OCI-LY7 (cell line): ENCODE data around the gene HK2. TPM values are rescaled to one million over a fixed set of nuclear protein-coding genes. Genes with fewer than 3 reads are reported as not detected.

Experiments used
- BruUV-seq: library from RNA; stranded (reverse); fragments of 400-500 nt; replicated peaks from 2 replicates; lab custom pipeline; 2021; lab: Mats Ljungman, UMichigan
- CTCF ChIA-PET: fragments of 300-600 bp; sonication (Branson Sonifier 250); formaldehyde crosslinking; loops from one replicate; lab custom pipeline; 2022; ENCODE audit warnings: antibody characterized with exemption; ENCODE audit not compliant: unreplicated experiment; lab: Charles Lee
- POLR2A ChIA-PET: fragments of 300-600 bp; sonication (Branson Sonifier 250); formaldehyde crosslinking; loops from one replicate; lab custom pipeline; 2022; ENCODE audit warnings: antibody characterized with exemption; lab: Charles Lee
- DNase-seq: peaks from one replicate; pipeline ENCODE4 v3.0.0-alpha.2; 2015; ENCODE audit warnings: low spot score
- H2AFZ ChIP-seq: fragments of 200-600 bp; sonication (generic), shearing (Covaris generic); 2 replicates; pipeline ENCODE4 v1.6.1; 2014; ENCODE audit warnings: mild to moderate bottlenecking, antibody characterized with exemption, low read length, moderate library complexity
- H3K27ac ChIP-seq: fragments of 200-600 bp; sonication (generic); 2 replicates; pipeline ENCODE4 v1.5.1; 2014; ENCODE audit warnings: mixed run types, low read depth, mild to moderate bottlenecking, moderate library complexity, low read length, inconsistent platforms; ENCODE audit not compliant: poor library complexity, severe bottlenecking
- H3K36me3 ChIP-seq: fragments of 200-600 bp; sonication (generic); 2 replicates; pipeline ENCODE4 v1.6.1; 2014; ENCODE audit warnings: mild to moderate bottlenecking, antibody characterized with exemption, low read length, moderate library complexity, mixed read lengths; ENCODE audit not compliant: insufficient read depth
- H3K4me1 ChIP-seq: fragments of 200-600 bp; sonication (generic); 2 replicates; pipeline ENCODE4 v1.5.1; 2014; ENCODE audit warnings: mild to moderate bottlenecking, low read length; ENCODE audit not compliant: insufficient read depth, poor library complexity, severe bottlenecking
- H3K4me2 ChIP-seq: fragments of 200-600 bp; sonication (generic); 2 replicates; pipeline ENCODE4 v1.6.1; 2014; ENCODE audit warnings: mild to moderate bottlenecking, low read length
- H3K4me3 ChIP-seq: fragments of 200-600 bp; sonication (generic); 2 replicates; pipeline ENCODE4 v1.5.1; 2014; ENCODE audit warnings: mild to moderate bottlenecking, low read depth, low read length; ENCODE audit not compliant: poor library complexity, severe bottlenecking
- H3K79me2 ChIP-seq: fragments of 200-600 bp; sonication (generic); 2 replicates; pipeline ENCODE4 v1.6.1; 2016; ENCODE audit warnings: low read depth, mild to moderate bottlenecking, low read length, moderate library complexity, mixed read lengths; ENCODE audit not compliant: insufficient read depth
- H3K9me2 ChIP-seq: fragments of 200-600 bp; sonication (generic); 2 replicates; pipeline ENCODE4 v1.6.1; 2016; ENCODE audit warnings: mild to moderate bottlenecking, low read length, mixed read lengths; ENCODE audit not compliant: insufficient read depth
- H3K9me3 ChIP-seq: fragments of 200-600 bp; sonication (generic); 2 replicates; pipeline ENCODE4 v1.6.1; 2014; ENCODE audit warnings: mild to moderate bottlenecking, mixed run types, low read length, mixed read lengths
- H4K20me1 ChIP-seq: fragments of 200-600 bp; sonication (generic); 2 replicates; pipeline ENCODE4 v1.6.1; 2014; ENCODE audit warnings: mild to moderate bottlenecking, antibody characterized with exemption, low read length, moderate library complexity, mixed read lengths; ENCODE audit not compliant: insufficient read depth
- CTCF ChIP-seq: fragments of 200-600 bp; sonication (generic); conservative IDR thresholded peaks from 2 replicates; pipeline ENCODE4 v1.5.1; 2014; ENCODE audit warnings: mild to moderate bottlenecking, antibody characterized with exemption, low read length, moderate library complexity, mixed read lengths
- EZH2phosphoT487 ChIP-seq: fragments of 200-600 bp; sonication (generic); IDR thresholded peaks from 2 replicates; pipeline ENCODE4 v1.6.1; 2018; ENCODE audit warnings: low read depth, borderline replicate concordance, mild to moderate bottlenecking, mixed run types, antibody characterized with exemption, low read length, moderate library complexity, mixed read lengths
- intact Hi-C: fragments of 100-400 bp; cut with micrococcal nuclease; formaldehyde crosslinking; loops from one replicate; pipeline ENCODE4 v1.10.0; 2022; ENCODE audit not compliant: unreplicated experiment
- total RNA-seq, 2 experiments: library from RNA; depleted of rRNA in 1 of 2; stranded (reverse); fragments of >200 nt in 1 of 2; shearing (Covaris generic) in 1 of 2; gene quantifications; 2 replicates each; pipeline ENCODE4 v1.2.3, GENCODE V29; 2014 to 2022

Gene HK2
- total RNA-seq, 2 experiments from 2014 or later, result 8.6 to 50.5 TPM

- CTCF ChIA-PET, result no interaction called here
- Histone ChIP-seq H3K9me3 (no peaks in the 10 kb centered on the region), H2AFZ (no peak overlapping the region), H3K4me1 (no peaks in the 10 kb centered on the region), H3K27ac (no peak overlapping the region), H3K9me2 (no peaks in the 10 kb centered on the region), H3K4me2 (no peak overlapping the region), H4K20me1 (no peaks in the 10 kb centered on the region; the same call in 1 of the 2 replicates), H3K4me3 (no peak overlapping the region), H3K79me2 (peaks cover 13% of the 10 kb centered on the region; the same call in 1 of the 2 replicates), H3K36me3 (peaks cover 66% of the 10 kb centered on the region)
- BruUV-seq, result no TSS peak
- intact Hi-C loops, result no loop called here
- POLR2A ChIA-PET, result no interaction called here
- TF ChIP-seq CTCF (no peak), EZH2phosphoT487 (no peak)
- no peak for DNase-seq
Measured at GRCh38 chr2:74856599-74856998, 22.7 kb downstream of the HK2 start.

GRCh38 chr2:74857215-74857614, 23.3 kb downstream of the HK2 start:
- POLR2A ChIA-PET, result interaction anchor here (0.6 kb wide), 1 partner anchor 20 kb away, joined by 3 read pairs; no protein-coding TSS in a partner anchor
- BruUV-seq, result no TSS peak
- no peaks in the 10 kb centered on the region; the same call in 1 of the 2 replicates for H4K20me1 ChIP-seq

More at GRCh38 chr2:74857215-74857614, 23.3 kb downstream of the HK2 start:
- H3K79me2 ChIP-seq, result peaks cover 7% of the 10 kb centered on the region; the same call in 1 of the 2 replicates
- H3K4me1 ChIP-seq, result no peaks in the 10 kb centered on the region
- no peaks in the 10 kb centered on the region for H3K9me3 ChIP-seq
- CTCF ChIA-PET, result no interaction called here
- no peak for DNase-seq
- no peaks in the 10 kb centered on the region for H3K9me2 ChIP-seq
- no peak overlapping the region for H3K4me2 ChIP-seq
- no peak overlapping the region for H3K4me3 ChIP-seq
- TF ChIP-seq CTCF, result no peak
- H3K36me3 ChIP-seq, result peaks cover 71% of the 10 kb centered on the region
- intact Hi-C loops, result no loop called here
- no peak overlapping the region for H3K27ac ChIP-seq
- no peak overlapping the region for H2AFZ ChIP-seq
